K562 (cell line): ENCODE measurements around the gene TAC3.

Experiments
- ARID4B ChIP-seq: sonication (generic); formaldehyde crosslinking; IDR thresholded peaks from 2 replicates; pipeline ENCODE4 v1.8.0; 2022; ENCODE audit warnings: mild to moderate bottlenecking, missing genetic modification reagents
- ATF1 ChIP-seq, 2 experiments: fragments of 450-650 bp in 1 of 2; IDR thresholded peaks; 2 replicates each; pipeline ENCODE4 v1.6.1; 2016; ENCODE audit warnings: missing compliant biosample characterization in 1 of 2, missing genetic modification characterization in 1 of 2
- OTX1 ChIP-seq: fragments of 450-650 bp; formaldehyde crosslinking; IDR thresholded peaks from 2 replicates; pipeline ENCODE4 v1.4.0; 2022; ENCODE audit warnings: mild to moderate bottlenecking
- ZFP30 ChIP-seq: fragments of 250-450 bp; sonication (Bioruptor Pico); IDR thresholded peaks from 2 replicates; pipeline ENCODE4 v1.8.0; 2022; ENCODE audit warnings: moderate library complexity, mild to moderate bottlenecking, inconsistent platforms, borderline replicate concordance

GRCh38 chr12:57004651-57005050, 11.7 kb downstream of the TAC3 start:
- TF ChIP-seq ZFP30 (CRISPR knock-in tag) (no peak), ARID4B (CRISPR knock-in tag) (no peak), ATF1 (CRISPR knock-in tag; IDR thresholded peaks at IDR 0.05) (no peak), ATF1 (tag; IDR thresholded peaks at IDR 0.05) (no peak), OTX1 (CRISPR knock-in tag) (no peak)
